Measurements from ENCODE around the gene RNF157.
"Not testable (repeated sequence)": the region's sequence is repeated elsewhere in the genome, so short reads cannot be mapped to it uniquely, and the experiment has no call there.

Gene RNF157

DNA sequence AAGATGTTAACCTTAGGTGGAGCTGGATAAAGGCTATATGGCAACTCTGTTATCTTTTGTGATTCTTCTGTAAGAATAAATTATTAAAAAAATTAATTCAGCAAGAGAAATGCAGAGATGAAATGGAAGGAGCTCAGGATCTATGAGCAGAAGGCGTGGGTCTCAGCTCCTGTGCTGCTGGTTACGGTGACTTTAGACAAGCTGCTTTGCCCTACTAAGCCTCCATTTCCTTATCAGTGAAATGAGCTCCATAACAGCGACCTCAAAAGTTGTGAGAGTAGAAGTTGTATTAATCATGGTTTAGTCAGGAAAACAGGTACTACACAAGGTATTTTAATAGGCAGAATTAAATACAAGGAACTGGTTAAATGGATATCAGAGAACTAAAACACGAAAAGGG lies 51.0 kb downstream of the RNF157 start:
- no peak for DNase-seq (ENCODE audit: low spot score)

DNA sequence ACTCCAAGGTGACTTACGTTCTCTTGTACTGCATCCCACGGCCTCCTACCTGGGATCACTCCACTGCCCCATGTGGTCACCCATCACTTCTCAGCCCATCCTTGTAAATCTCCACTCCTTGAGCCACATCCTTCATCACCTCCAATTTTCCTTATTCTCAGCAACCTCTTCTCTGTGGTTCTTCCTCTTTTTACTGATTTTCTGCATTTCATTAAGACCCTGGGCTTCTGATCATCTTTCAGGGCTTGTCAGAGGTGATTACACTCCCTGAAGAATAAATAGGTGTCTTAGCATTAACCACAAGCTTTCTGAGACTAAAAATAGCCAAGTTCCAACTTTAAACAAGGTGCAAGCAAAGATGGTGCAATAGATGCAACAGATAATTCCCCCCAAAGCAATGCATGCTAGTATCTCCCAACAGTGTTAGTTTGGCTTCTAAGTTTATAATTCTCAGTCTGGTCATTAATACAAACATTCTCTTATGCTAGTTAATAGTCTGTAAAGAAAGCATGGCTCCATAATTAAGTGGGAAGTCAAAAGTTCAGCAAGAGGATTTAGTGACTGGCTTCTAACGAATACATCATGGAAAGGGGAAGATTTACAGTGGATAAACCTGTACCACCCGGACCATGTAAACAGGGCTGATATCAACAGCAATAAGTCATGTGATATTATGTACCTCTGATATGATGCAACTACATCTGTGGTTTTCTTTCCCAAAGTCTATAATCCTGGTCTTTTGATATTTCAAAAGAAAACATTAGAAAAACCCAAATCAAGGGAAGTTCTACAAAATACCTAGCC lies 51.9 kb downstream of the RNF157 start:
- DNase-seq (ENCODE audit: low spot score): no peak

DNA sequence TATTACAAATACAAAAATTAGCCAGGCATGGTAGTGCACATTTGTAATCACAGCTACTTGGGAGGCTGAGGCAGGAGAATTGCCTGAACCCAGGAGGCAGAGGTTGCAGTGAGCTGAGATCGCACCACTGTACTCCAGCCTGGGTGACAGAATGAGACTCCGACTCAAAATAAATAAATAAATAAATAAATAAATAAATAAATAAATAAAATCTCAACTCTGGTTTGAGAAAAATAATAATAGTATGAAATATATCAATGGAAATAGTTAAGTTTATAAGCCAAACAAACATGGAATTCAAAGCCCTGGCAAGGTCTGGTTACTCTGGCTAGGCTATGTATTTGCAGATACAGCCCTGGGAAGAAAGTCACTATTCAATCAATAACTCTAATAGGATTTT lies 53.5 kb downstream of the RNF157 start:
- not testable (repeated sequence) for DNase-seq (ENCODE audit: low spot score)

DNA sequence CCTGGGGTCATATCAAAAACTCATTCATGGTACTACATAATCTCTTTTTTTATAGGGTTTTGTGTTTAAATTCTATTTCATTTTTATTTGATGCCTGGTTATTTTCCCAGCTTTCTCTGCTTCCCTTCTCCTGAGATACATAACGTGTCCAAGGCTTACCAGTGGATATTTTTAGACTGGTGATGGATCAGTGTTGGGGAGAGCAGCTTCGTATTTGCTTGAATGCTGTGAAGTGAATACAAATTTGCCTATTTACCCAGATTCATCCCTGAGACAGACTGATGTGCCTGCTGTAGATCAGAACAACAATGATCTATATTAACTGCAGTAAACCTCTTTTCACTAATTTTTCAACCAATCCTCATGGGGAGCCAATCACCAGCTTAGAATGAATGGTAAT lies 56.0 kb downstream of the RNF157 start:
- no peak for DNase-seq (ENCODE audit: low spot score)

DNA sequence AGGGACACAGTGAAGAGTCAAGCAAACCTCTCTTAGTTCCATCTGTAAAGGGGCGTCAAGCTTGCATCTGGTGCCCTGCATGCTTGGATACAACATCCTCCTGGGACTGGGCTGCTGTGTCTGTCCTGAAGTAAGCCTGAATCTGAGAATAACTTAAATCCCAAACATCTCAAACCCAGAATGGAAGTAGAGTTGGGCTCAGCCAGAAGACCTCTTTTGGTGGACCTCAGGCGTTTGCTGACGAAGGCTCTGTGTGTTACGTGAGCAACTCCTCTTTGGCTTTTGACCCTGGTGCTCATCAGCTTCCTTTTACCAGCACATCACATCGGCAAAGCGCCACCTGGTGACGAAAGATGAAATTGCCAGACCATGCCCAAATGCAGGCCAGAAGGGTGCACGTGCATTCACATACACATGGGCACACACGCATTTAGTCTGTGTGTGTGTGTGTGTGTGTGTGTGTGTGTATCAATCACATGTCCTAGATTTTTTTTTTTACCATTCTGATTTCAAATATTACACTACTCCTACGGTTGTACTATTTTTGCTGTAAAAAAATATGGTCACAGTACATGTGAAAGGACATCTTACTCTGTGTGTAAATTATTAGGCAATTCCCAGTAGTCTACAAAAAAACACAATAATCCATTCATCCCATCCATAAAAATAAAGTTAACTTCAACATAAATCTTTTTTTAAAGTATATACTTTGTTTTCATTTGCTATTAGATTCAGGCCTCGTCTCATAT lies 58.1 kb downstream of the RNF157 start:
- peak; percentile 92 for DNase-seq (ENCODE audit: low spot score)

DNA sequence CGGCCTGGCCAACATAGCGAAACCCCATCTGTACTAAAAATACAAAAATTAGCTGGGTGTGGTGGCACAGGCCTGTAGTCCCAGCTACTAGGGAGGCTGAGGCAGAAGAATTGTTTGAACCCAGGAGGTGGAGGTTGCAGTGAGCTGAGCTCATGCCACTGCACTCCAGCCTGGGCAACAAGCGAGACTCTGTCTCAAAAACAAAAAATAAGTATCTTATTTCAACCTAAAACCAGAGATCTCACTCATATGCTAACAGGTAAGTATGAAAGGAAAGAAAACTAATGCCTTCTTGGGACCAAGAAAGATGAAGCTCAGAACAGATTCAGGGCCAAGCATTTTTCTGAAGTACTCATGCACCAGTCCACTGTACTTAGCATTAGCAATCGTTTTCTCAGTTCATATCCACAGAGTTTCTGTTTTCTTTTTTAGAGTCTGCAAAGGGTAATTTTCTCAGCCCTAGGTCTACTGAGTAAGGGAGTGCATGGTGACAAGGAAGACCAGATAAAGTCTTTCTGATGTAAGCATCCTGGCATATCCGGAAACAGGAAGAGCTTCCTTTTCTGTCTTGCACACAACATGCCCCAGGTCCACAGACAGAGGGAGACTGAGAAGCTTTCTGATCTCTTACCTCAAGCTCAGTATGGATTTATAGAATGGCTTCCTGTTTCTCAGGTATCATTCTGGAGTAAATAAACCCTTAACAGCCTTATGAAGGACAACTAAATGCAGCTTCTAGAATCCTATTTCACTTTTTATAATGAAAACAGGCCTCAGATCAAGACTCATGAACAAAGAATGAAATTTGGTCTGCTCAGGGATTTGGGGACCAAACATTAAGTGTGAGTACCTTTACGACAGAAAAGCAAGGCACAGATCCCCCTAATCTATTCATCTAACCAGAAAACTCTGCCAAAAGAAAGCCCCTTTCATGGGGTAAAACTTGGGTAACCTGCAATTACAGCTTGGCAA lies 60.5 kb downstream of the RNF157 start:
- no peak for DNase-seq (ENCODE audit: low spot score)

DNA sequence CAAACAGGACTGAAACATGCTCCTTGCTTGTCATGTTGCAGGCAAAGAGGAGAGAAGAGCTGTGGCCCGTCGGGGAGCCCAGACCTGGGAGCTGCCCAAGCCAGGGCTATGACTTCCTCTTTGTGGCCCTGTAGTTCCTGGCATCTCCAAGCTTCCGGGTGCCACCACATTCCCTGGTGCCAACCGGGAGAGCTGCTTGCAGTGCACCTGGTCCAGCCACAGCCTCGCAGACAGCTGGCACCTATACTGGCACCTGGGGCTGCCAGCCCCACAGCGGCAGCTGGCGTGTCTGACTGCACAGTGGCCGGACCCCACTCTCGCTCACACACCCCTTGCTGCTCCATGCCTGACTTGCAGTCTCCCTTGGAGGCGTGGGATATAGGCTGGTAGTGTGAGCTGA lies 62.2 kb downstream of the RNF157 start:
- no peak for DNase-seq (ENCODE audit: low spot score)

DNA sequence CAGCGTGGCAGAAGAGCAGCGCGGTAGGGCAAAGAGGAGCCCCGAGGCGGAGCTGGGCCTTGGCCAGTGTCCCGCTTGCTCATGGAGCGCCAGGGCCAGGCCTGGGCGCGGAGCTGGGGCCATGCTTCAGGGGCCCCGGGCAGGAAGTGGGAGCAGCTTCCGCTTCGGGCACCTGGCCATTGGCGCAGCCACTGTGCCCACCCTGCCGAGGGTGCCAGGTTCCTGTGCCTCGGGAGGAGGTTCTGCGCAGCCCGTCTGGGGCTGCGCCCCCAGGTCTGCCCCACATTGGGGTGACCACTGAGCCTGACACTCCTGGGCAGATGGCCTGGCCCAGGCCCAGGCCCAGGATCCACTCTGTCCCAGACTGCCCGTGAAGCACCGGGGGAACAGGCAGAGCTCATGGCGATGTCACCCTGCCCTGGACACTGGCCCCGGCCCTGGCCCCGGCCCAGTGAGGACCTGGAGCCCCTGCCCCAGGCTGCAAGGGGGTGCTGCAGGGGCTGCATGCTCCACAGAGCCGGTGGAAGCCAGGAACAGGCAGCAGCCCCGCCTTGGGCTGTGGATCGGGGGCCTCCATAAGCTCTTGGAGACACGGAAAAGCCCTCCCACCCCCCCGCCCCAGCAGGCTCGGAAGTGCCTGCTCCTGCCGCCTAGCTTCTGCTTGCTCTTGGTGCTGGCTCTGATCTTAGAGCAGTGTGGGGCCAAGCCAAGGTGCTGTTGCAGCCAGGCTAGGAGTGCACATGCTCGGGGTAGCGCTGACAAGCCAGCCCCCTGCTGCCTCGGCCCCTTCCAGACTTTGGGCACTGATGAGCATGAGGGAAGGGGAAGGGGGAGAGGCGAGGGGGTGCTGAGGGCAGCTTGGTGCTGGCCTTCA lies 63.4 kb downstream of the RNF157 start:
- no peak for DNase-seq (ENCODE audit: low spot score)

DNA sequence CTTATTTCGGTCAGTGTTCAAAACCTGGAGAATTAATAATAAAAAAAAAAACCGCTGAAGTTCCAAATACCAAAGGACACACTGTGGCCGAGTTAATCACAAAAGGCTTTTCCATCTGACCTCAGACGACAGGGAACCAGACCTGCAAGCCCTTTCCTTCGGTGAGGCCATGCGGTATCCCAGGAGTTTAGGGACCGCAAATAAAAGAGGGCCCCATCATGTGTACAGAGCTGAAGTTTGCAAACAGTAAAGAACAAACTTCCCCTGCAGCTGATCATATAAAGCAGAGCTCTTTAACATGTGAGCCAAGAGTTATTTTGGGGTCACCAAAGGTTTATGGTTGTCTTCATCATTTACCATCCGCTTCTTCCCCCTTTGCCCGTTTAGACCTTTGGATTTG lies 66.3 kb downstream of the RNF157 start:
- DNase-seq (ENCODE audit: low spot score): no peak

DNA sequence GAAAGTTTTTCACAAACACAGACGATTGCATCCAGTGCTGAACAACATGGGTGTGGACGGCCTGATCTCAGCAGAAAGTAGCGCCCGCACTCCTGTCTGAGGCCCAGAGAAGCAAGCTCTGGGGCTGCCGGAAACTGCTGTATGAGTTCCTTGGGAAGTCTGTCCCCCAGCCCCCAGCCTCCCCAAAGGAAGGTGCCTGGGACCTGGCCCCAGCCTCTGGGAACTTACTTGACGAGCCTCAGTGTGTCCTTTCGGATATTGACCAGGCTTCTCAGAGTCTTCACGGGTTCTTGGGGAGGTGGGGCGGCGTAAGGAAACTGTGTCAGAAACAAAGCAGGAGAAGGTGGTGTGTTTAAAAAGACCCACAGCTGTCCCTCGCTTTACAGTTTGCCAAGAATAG lies 66.8 kb downstream of the RNF157 start:
- no peak for DNase-seq (ENCODE audit: low spot score)

DNA sequence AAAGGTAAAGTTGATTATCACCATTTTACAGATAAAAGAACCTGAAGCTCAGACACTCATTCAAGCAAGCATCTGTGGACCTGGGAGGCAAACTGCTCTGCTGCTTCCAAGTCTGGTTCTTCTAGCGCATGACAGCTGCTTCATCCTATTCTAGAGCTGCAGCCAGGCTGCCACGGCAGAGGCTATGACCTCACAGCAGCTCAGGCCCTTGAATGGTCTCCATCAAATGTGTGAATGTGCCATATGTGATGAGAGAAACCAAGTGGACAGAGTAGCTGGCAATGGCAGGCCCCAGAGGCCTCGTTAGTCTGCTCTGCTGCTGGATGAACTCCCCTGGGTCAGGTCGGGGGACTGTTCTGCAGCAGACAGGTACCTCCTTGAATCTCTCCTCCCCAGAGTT lies 68.6 kb downstream of the RNF157 start:
- no peak for DNase-seq (ENCODE audit: low spot score)

DNA sequence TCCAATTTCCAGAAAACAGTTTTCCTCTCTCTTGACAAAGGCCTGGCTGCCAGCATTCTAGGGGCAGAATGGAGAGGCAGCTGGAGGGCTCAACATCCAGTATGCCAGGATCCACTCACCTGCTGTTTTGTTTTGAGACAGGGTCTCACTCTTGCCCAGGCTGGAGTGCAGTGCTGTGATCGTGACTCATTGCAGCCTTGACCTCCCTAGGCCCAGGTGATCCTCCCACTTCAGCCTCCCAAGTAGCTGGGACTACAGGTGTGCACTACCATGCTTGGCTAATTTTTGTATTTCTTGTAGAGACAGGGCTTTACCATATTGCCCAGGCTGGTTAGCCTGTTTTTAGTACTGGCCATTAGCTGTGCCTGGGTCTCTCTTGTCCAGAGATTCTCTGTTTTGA lies 70.2 kb downstream of the RNF157 start:
- DNase-seq (ENCODE audit: low spot score): no peak

DNA sequence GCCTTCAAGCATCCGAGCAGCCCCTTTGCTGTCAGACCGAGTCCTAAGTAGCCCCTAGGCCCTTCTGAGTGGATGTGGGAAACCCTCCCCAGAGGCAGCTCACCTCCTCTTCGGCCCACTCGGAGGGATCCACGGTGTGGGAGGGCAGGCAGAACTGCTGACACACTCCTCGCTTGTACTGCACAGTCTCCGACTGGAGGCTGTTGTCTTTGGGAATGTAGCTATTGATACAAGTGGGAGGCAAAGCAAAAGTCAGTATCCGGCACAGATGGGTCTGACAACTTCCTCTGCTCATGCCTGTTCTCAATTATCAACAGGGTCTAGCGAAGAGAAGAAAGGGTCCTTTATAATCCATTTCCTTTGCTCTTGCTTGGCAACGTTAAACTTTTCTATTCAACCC lies 73.4 kb downstream of the RNF157 start:
- no peak for DNase-seq (ENCODE audit: low spot score)

DNA sequence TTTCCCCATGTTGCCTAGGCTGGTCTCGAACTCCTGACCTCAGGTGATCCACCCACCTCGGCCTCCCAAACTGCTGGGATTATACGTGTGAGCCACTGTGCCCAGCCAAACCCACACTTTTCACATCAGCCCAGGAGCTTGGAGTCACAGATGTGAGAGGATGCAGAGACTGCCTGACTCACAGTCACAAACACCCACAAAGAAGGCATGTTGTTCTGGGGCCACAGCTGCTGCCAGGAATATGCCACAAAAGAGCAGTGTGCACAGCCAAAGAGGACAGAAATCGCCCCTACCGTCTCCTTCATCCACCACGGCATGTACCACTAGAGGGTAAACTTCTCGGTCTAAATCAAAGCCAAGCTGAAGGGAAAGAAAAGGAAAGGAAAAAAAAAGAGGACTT lies 74.1 kb downstream of the RNF157 start:
- no peak for DNase-seq (ENCODE audit: low spot score)

DNA sequence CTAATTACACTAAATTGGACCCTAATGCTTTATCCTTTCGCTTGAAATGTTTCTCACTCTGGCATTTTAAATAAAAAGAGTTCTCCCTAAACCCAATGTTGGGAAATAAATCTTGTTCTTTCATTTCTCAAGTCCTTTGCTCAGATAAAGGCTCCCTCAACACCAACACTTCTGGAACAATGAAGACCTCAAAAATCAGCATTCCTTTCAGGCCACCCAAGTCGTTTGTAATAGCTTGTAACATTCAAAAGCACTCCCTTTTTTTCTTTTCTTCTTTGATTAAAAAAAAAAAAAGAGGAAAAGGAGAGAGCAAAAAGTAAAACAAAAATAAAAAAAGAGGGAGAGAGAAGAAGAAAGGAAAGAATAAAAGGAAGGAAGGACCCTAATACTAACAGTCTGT lies 76.0 kb downstream of the RNF157 start:
- no peak for DNase-seq (ENCODE audit: low spot score)

DNA sequence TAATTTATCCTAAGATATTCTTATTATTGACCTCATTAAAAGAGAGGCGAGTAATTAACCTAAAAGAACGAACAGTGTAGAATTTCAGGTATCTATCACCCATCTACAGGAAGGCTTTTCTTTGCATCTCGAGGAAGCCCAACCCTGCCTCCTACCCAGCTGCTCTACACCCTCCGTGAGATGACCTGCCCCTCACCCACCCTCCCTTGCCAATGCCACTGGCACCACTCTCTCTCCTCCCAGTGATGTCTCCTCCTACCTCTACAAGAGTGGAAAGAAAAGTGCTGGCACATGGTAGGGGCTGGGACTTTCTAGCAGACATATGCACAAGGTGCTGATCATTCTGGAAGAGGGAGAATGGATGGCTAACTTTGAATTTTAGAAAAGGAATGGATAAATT lies 76.4 kb downstream of the RNF157 start:
- DNase-seq (ENCODE audit: low spot score): no peak

DNA sequence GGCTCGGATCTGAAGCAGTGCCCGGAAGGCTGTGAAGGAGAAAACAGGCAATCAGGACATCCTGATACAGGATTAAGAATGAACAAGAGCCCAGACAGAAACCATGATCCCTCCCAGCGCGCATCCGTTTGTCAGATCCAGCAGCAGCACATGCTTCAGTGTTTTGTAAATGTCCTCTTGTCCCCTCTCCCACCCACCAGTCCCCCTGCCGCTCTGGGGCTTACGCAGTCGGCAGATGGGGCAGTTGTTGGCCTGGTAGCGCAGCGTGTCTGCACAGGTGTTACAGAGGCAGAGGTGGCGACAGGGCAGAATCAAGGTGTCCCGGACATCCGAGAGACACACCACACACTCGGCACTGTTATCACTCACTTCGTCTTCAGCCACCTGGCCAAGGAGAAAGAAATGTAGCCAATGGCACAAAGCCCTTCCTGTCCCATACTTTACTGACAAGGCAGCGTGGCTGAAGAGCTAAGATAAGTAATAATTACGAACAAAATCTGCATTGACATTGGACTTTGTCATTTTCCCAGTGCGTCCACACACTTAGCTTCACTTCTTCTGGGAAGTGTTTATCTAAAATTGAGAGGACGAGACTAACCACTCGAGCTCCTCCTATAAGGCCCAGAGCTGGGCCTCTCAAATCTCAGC lies 78.5 kb downstream of the RNF157 start:
- DNase-seq (ENCODE audit: low spot score): no peak

DNA sequence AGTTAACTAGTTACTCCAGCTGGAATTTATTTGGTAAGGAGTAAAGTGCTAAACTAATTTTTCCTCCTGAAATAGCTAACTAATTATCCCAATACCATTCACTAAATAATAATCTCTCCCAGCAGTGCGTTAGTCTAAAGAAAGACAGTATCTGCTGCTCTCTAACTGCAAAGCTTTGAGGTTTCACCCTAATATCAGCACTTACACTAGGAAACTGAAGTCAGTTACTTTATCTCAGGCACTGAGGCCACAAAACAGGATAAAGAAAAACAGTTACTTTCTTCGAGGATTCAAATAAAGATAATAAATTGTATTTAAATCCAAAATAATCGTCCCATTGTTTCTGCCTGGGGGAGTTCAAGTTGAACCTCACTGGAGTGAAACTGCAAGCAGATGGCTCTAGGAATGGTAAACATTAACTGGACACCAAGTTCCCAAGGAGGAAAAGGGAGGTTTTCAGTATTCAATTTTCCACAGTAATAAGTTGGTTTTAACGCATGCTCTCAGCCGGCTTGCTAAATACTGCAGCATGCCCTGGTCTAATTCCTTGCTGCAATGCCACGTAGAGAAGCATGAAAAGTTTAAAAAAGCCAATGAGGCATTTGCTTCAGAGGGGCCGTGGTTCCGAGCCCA lies 79.3 kb downstream of the RNF157 start:
- no peak for DNase-seq (ENCODE audit: low spot score)

DNA sequence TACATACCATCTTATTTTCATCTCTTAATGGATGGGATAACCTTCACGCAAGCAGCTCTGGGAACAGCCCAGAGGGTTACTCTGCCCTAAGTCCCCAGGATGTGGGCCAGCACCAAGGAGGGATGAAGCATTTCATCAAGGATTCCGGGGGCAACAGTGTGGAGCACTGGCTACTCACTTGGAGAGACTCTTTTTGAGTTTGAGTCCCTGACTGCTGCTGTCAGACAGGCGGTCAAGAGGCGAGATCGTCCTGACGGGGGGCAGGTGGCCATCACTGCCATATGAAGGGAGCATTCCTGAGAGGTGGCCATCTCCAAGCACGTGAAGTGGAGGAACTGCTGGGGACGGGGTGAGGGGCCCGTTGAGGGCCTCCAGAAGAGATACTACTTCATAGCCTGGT lies 81.1 kb downstream of the RNF157 start:
- DNase-seq (ENCODE audit: low spot score): no peak

DNA sequence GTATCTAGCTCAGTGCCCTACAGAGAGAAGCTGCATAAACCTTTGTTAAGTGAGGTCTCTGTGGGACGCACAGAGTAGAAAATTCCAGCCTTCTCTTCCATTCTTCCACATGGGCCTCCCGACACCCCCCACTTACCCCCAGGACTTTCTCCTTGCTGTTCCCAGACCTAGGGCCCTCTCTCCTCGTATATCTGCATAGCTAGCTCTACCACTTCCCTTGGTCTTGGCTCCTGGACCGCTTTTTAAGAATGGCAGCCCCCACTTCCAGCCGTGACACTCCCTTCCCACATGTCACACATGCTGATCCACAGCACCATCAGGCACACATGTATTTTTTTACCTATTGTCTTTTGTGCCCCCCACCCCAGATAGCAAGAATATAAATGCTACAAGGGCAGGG lies 82.5 kb downstream of the RNF157 start:
- no peak for DNase-seq (ENCODE audit: low spot score)

DNA sequence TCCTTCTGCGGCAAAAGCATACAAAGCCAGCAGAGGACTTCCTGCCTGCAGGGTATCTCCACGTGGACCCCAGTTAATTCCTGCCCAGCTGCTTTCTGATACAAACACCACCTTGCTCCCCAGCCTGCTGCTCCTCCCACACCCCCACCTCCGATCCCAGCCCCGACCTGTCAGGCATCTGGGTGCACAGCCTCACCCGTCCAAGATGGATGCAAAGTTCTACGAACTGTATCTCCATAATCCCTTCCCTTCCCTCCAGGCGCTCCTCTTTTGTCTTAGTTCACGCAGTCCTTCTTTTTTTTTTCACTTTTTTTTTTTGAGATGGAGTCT lies 83.7 kb downstream of the RNF157 start:
- no peak for DNase-seq (ENCODE audit: low spot score)

Data from iPS-NIHi11 (cell line).